Germinal center (tissue), 1 donor: ENCODE measurements around the gene MCM9.
"Not testable (repeated sequence)": the region's sequence is repeated elsewhere in the genome, so short reads cannot be mapped to it uniquely, and the experiment has no call there.

ENCODE experiments used
- DNase-seq: peaks from one replicate; pipeline ENCODE4 v3.0.0; 2012; ENCODE audit warnings: mixed read lengths, low spot score

Gene MCM9

DNA sequence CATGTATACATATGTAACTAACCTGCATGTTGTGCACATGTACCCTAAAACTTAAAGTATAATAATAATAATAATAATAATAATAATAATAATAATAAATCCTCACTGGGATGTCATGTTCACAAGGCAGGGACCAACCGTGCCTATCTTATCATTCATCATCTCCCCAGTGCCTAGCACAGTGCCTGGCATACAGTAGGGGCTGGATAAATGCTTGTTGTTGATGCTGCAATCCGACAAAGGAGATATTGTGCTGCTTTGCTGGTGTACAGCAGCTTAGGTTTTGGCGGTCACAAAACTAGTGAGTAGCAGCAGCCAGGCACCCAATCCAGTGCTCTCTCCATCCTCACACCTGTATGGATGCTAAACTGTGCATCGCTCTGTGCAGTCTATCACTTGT lies 135.1 kb downstream of the MCM9 start:
- no peak for DNase-seq

DNA sequence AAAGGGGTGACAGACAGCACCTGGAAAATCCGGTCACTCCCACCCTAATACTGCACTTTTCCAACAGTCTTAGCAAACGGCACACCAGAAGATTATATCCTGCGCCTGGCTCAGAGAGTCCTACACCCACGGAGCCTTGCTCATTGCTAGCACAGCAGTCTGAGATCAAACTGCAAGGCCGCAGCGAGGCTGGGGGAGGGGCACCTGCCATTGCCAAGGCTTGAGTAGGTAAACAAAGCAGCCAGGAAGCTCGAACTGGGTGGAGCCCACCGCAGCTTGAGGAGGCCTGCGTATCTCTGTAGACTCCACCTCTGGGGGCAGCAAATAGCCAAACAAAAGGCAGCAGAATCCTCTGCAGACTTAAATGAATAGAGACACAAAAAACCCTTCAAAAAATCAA lies 138.4 kb downstream of the MCM9 start:
- DNase-seq, result not testable (repeated sequence)

DNA sequence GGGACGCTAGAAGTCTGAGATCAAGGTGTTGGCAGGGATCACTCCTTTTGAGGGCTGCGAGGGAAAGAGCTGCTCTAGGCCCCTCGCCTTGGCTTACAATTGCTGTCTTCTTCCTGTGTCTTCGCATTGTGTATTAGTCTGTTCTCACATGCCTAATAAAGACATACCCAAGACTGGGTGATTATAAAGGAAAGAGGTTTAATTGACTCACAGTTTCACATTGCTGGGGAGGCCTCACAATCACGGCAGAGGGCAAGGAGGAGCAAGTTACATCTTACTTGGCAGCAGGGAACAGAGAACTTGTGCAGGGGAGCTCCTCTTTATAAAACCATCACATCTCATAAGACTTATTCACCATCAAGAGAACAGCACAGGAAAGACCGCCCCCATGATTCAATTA lies 143.5 kb downstream of the MCM9 start:
- DNase-seq, result no peak

DNA sequence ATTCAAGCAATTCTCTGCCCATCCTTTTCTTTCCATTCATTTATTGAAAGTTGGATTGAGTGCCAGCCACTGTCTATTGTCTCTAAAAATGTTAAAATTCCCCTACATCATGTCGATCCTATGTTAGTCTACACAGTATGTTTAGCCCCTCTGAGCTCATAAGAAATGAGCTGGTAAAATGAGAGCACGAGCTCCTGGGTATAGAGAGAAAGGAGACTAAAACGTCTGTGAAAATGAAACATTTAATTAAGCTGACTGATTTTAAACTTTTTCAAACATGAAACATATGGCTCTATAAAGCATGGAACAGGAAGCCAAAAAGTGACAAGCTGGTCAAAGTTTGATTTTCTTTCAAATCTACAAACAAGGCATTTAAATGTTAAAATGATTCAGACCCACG lies 145.0 kb downstream of the MCM9 start:
- DNase-seq, result no peak

DNA sequence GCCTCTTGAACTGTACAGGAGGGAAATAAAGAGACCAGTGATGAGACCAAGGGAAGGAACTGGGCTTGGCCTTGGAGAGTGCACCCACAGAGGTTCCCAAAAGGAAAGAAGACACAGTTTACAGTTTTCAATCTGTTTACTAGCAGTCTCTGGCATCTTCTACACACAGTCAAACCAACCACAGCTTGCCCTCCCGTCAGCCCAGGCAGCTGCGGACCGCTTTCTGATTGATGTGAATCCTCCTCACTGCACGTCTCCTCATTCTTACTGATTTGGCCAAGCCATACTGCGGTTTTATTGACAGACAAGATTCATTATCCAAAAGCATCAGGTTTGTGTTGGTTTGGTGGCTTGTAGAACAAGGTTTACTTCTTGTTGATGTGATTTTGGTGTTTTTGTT lies 145.5 kb downstream of the MCM9 start:
- DNase-seq, result no peak

DNA sequence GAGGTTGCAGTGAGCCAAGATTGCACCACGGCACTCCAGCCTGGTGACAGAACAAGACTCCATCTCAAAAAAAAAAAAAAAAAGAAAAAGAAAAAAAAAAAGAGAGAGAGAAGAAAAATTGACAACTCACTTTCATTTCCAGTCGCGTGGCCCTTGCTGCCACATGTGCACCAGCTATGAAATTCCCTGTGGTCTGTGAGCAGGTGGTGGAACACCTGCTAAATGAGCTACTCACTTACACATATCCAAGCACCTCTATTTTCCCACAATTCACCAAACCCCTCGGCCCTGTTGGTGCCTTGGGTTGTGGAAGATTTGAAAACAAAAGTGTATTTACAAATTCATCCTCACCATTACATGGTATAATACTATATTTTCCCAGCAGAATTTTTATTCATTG lies 146.3 kb downstream of the MCM9 start:
- no peak for DNase-seq

DNA sequence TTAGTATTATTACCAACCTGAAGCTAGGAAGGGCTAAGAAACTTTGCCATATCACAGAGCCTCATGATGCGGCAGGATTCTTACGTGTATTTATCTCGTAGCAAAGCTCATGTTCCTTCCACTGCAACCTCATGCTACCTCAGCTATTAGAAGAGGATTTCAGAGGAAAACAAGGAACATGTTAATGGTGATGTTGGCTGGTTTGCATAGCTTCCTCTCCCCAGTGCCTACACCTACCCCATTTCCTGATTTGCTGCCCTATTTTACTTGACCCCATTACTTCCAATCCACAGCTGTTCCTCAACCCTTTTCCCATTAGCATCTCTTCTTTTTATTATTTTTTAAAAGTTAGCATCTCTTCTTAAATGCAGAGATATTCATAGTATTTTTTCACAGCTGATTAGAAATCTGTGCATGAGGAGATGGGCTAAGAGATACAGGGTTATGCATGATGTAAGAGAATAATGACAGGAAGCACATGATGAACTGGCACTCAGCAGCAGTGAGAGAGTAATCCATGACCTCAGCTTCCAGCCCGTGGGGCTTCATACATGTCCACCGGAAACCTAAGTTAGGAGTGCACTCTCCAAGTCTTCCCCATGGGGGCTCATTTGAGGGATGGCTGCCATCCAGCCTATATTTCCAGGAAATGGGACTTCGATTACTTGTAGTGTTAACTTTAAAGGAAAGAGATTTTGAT lies 147.1 kb downstream of the MCM9 start:
- DNase-seq, result no peak

DNA sequence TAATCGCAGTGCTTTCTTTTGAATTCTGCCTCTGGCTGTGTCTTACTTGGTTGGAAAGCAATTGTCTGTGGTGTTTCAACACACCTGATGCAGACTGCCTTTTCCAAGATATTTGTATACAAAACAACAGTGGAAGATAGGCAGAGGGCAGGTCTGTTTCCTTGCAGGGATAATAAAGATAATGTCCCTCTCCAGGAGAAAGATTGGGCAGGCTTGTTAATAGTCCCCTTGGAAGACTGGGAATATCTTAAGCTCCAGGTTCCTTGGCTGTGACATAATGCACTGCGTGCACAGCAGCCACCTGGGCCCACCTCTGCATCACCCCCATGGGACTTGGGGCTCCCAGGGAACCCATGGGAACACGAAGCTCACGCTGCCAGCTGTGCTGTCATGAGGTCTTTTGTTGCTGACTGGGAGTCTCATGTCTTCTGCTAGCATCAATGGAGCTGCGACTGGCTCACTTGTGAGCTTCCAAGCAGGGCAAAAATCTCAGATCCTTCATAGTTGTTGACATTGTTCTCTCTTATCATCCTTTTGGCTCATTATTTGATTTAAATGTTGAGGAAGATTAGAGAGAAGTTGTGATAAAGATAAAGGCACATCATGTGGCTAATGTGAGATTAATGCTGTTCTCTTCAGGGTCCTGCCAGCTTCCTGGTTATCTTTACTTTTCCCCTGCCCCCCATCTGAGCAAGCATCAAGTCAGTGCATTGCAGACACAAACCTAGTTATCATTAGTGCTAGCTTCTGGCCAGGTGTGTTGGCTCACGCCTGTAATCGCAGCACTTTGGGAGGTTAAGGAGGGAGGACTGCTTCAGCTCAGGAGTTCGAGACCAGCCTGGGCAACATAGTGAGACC lies 148.1 kb downstream of the MCM9 start:
- no peak for DNase-seq

DNA sequence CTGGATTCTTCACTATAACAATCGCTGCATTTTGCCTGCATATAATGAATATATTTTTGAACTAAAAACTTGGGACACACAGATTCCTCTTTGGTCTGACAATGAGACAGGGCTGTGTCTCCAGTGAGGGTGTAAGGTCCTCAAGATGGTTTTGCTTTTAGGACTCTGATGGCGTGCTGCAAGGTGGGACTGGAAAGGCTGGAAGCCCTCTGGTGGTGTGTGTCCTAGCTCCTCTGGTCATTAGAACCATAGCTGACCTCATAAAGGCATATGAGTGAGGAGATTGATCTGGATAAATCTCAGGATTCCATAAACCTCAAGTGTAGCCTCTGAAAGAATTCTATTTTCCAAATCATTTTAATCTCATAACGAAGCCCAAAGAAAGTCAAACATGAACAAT lies 149.4 kb downstream of the MCM9 start:
- no peak for DNase-seq

DNA sequence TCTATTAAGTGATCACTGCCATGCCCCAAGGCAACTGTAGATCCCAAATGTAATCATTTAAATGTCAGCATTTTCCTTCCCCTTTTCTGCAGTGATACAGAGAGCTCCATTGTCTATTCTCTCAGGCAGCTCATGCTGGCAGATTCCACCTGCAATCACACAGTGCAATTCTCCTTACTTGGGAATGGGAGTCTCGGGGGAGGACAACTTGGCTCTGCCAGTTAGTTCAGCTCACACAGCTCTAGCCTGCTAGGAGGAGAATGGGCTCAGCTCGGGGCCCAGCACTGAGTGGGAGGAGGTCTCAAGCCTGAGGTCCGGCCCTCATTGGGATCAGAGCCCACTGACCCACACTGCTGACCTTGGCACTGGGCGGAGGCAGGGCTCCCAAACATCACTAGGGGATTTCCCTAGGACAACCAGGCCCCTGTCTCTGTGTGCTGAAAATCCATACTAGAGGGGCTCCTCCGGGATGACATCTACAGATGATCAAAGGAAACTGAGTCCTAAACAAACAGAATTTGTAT lies 150.3 kb downstream of the MCM9 start:
- no peak for DNase-seq

DNA sequence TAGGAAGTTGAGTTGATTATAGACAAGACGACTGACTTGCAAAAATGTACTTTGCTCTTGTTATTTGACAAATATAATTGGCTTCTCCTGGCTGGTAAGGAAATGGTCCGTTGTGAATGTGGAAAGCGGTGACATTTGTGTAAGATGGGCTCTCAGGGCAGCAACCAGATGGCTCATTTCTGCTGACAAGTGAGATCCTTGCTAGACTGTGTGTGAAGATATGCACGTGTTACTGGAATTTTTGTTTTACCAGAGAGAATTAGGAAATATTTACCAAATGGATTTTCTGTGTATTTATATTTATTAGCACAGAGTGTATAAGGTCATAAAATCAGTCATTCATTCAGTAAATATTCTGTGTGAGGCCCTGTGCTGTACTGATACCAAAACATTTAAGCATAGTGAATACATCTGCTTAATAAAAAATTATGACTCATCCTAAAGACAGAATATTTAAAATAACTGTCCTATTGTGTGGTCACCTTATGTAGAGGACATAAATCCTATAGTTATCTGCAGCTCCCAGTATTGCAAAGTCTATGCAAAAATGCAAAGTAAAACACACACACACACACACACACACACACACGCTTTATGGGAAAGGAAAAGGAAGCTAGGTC lies 150.9 kb downstream of the MCM9 start:
- no peak for DNase-seq

DNA sequence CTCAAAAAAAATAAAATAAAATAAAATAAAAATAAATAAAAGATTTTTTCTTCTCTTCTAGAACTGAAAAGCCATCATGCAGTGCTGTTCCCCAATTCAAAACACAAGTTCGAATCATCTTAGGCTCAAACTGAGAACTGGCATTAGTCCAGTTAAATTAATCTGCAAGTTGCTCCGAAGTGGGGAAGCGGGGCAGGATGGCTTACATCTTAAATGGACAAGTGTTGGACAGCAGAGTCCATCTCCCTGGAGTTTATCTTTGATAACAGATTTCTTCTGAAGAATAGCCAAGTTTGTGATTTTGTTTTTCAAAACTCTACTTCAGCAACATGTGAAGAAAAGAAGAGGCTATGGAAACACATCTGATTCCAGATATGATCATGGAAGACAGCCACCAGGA lies 152.3 kb downstream of the MCM9 start:
- no peak for DNase-seq

DNA sequence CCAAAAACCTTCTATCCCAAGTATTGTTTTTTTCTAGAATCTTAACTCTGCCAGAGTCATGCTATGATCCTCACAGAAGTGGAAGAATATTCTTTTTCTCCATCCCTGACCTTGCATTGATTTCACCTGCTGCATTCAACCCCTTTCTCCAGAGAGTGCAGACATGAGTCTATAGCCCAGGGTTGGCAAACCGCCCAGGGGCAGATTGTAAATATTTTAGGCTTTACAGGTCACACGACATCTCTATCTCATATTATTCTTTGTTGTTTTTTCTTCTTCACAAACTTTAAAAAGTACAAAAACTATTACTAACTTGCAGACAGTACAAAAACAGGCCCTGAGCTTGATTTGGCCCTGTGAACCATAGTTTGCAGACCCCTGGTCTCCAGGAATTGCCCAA lies 153.1 kb downstream of the MCM9 start:
- no peak for DNase-seq

DNA sequence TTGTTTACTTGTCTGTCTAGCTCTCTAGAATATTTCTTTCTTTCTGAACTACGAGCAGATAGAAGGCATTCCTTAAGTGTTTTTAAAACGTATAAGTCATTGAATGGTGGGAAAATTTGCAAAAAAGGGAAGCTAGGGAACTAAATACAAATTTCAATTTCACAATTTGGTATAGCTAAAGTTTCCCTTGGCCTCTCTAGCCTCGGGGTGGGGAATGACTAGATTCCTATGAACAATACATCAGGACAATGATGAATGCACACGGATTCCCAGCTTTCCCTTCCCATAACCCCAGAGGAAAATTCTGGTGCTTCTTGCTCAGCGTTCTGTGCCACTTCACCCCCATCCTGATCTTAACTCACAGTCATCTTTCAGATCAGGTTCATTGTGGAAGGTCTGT lies 154.3 kb downstream of the MCM9 start:
- no peak for DNase-seq

DNA sequence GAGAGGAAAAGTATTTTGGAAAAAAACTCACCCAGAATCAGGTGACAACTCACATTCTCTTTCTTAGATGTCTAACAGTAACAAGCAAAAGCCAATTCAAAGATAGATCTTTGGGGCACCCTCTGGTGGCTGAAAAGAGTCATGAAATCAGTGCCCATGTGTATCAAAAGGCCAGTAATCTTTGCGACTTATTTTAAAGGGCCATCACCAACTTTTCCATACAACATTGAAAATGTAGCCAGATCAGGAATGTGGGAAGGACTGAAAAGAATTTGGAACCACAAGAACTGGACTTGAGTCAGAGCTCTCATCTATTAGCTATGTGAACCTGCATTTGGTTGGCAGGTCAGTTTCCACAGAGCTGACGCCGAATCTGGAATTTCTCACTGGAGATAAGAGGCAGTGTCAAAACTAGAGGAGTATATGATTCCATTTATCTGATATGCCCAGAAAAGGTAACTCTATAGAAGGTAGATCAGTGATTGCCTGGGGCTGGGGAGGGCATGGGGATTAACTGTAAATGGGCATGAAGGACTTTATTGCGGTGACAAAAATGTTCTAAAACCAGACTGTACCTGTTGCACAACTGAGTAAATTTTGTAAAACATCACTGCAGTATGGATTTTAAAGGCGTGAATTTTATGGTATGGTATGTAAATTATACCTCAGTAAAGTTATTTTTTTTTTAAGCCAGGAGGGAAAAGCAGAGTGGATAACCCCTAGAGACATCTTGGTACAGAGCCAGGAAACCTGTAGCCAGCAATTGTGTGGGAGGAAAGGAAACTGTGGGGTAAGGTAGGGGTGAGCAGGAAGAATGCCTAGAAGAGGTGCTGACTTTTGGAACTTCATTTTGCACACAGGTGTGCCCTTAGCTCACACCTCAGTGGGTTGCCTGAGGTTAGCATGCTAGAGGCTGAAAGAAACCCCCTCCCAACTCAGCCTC lies 158.1 kb downstream of the MCM9 start:
- peak; percentile 61 for DNase-seq

DNA sequence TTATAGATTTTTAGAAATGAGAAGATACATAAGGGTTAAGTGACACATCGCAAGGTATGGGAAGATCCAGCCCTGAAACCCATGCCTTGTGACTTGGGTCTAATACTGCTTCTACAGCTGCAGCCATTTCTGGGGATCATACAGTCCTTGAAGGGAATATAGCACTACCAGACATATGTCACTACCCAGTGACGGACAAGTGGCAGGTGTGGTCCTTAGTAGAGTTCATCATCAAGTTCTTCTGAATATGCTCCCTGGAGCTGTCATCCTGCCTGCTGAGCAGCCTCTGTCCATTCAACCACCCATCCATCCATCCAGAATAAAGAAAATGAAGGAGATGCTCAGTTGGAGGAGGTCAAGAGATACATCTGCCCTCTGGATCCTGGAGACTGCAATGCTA lies 159.6 kb downstream of the MCM9 start:
- no peak for DNase-seq

DNA sequence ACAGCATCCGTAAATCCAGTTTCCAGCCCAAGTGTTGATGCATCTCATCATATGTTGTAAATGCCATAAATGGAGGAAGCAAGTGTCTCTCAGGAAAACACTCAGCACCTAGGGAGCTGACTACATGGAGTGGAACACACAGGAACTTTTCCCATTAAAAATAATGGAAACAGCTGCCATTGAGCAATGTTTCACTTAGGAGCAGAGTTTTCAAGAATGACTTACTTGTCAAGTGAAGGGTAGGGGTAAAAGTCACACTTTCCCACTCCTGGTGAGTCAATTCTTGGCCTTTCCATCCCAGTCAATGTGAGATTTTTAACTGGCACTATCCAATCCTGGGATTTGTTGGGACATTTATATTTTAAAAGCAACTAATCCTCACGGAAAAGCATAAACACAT lies 160.4 kb downstream of the MCM9 start:
- DNase-seq, result no peak

DNA sequence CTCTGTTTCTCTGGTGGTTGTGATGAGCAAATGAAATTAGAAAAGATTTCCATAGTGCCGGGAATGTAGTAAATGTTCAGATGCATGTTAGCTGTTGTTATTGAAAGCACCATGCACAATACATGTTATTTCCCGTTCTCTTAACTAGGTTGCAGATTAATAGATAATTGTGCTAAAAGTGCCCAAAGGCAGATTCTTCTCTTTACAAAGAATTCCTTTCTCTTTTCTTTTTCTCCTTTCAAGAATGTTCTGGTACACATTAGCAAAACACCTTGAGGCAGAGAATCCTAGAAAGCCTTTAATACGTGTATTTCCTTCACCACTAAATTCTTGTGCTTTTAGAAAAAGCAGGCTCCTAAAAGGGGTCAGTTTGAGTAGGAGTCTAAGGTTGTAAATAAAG lies 162.1 kb downstream of the MCM9 start:
- DNase-seq, result no peak

DNA sequence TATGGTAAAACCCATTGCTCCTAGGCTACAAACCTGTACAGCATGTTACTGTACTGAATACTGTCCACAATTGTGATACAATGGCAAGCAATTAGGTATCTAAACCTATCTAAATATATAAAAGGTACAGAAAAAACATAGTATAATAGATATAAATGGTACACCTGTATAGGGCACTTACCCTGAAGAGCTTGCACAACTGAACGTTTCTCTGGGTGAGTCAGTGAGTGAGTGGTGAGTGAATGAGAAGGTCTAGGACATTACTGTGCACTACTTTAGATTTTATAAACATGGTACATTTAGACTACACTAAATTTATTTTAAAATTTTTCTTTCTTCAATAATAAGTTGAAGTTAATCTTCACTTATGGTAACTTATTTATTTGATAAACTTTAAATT lies 163.7 kb downstream of the MCM9 start:
- no peak for DNase-seq

DNA sequence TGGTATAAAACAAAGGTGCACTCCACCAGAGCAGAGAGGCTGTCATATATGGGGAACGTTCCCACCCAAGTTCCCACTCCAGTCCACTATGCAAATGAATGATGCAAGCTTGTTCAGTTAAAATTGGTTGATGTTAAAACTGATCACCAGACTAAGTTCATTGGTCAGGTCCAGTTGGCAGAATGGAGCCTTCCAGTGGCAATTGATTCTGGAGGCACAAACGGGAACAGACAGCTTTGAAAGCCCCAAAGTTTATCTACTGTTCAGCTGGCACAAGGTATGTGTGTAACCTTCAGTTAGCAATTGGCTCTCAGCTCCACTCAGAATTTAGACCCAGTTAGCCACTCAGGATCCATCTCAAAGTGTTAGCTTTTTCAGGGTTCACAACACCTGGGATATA lies 164.1 kb downstream of the MCM9 start:
- DNase-seq, result no peak

DNA sequence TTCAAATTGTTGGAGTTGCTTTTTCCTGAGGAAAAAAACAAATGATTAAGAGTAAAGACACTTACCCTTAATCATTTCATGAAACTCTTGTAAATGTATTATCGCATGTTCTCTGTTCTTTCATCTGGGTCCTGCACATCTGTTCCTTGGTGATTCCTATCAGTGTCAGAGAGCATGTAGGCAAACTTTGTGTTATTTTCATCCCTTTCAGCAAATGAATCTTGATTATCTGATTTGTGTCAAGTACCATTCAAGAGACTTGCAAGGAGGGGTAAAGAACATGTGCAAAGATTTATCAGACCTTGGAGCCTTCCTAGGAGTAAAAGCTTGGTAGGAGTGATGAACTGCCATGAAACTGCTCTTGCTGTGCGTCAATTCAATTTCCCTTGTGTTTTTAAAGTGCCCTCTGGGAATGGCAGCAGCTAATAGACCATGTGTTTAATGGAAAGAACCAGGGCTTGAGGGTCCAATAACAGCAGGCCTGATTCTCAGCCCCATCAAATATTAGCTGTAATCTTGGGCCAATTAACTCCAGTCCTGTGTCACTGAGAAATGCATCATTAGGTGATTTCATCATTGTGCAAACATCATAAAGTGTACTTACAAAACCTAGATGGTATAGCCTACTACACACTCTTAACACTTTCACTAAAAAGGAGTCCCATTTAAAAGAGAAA lies 164.7 kb downstream of the MCM9 start:
- no peak for DNase-seq
